Prostate gland (tissue), 2 donors: ENCODE results near the gene NUPR1.

ENCODE experiments used
- CTCF ChIP-seq, 4 experiments: fragments of 200-600 bp in 2 of 4; fragments of 450-650 bp in 2 of 4; sonication (generic) in 2 of 4; IDR thresholded peaks; 1 replicate in 3 of 4; 2 replicates in 1 of 4; pipeline ENCODE4 v1.5.1; 2016 to 2019; ENCODE audit warnings: antibody characterized with exemption in 4 of 4, mild to moderate bottlenecking in 2 of 4, moderate library complexity in 2 of 4
- POLR2AphosphoS5 ChIP-seq: sonication (generic); formaldehyde crosslinking; IDR thresholded peaks from one replicate; pipeline ENCODE4 v1.6.1; 2017; ENCODE audit warnings: antibody characterized with exemption

- peak; percentile 51 for TF ChIP-seq POLR2AphosphoS5
- no peak for TF ChIP-seq CTCF (IDR thresholded peaks at IDR 0.05)
Measured at GRCh38 chr16:28561557-28562187, 22.9 kb upstream of the NUPR1 start.
